ELR (cell line): ENCODE results near the gene TMCC2.
"Not testable (repeated sequence)": the region's sequence is repeated elsewhere in the genome, so short reads cannot be mapped to it uniquely, and the experiment has no call there.

ENCODE experiments used
- DNase-seq: peaks from one replicate; pipeline ENCODE4 v3.0.0-alpha.2; 2015; ENCODE audit warnings: low read depth

TMCC2 gene

DNA sequence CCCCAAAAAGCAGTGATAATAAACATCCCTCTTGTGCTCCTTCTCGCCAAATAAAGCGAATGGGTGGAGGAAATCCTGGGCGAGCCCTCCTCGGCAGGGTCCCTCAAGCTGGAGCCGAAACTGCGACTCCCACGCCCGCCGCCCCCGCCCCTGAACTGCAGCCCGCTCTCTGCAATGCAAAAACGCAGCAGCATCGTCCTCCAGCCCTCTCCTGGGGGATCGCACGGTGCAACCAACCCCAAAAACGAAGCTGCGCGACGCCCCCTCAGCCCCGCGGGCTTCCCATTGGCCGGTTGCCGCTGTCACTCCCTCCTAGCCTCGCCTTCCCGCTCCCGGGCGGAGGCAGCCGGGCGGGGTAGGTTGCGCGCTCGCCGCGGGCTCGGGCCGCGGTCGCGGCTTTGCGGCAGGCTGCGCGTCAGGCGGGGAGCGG is at the start of gene TMCC2:
TMCC2 (plus strand) TSS at position 363 of the 430 bp plus-strand sequence. CDS start 619 bp downstream, outside the sequence.
- DNase-seq, result peak; percentile 94

DNA sequence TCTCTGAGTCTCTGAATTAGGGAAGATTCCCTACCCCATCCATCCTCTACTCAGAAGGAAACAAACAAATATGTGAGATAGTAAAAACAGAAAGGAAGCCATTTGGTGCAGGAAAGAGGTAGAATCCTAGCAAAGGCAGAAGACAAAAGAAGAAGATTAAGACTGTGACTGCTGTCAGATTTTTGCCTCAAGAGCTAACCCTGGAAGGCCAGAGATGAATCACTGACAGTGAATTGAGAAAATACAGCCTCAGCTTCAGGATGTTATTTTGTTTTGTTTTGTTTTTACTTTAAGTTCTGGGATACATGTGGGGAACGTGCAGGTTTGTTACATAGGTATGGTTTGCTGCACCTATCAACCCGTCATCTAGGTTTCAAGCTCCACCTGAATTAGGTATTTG is 47.9 kb upstream of the TMCC2 start:
- DNase-seq, result peak; percentile 37

GRCh38 chr1:205180331-205180730 is 47.4 kb upstream of the TMCC2 start:
- not testable (repeated sequence) for DNase-seq

DNA sequence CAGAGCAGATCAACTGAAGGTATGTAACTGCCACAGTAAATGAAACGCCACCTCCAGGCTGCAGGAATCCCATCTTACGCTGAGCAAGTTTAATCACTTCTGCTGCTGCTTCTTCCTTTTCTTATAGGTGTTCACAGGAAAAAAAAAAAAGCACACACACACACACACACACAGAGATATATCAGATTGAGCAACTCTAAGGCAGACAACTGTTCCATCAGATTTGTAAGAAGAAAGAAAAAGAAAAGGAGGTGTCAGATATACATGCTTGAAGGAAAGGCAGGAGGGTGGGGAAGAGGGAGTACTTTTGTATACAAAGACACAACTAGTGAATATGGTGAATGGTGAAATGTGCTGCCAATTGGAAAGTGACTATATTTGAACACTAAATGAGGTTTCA is 44.8 kb upstream of the TMCC2 start:
- no peak for DNase-seq

- DNase-seq, result no peak
Measured at GRCh38 chr1:205183676-205184335, 43.9 kb upstream of the TMCC2 start.

DNA sequence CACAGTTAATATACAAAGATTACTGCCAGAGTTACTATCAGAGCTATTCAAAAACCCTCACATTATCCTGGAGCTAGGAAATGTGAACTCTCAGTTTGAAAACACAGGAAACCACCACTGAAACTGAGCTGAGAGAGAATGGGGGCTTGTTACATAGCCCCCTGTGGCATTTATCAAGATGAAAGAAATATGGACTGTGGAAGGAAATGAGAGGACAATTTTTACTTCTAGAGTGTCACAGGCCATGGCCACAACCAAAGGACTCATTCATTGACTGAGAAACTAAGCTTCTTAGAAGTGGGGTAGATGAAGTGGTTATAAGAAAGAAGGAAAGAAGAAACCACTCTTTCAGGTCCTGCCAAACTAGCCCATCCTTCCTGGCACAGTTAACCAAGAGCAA is 41.6 kb upstream of the TMCC2 start:
- DNase-seq, result no peak

GRCh38 chr1:205187420-205187819 is 40.3 kb upstream of the TMCC2 start:
- DNase-seq, result no peak

DNA sequence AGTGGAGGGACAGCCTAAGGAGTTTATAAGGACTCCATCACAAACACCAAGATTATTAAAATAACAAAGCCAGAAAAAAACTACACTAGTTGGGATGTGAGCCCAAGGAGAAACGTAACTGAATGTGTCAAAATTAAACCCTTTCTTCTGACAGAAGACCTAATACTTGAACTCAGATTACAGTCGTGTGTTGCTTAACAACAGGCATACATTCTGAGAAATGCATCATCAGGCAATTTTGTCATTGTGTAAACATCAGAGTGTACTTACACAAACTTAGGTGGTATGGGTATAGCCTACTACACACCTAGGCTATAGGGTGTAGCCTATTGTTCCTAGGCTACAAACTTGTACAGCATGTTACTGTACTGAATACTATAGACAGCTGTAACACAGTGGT is 39.6 kb upstream of the TMCC2 start:
- DNase-seq, result no peak

- DNase-seq, result no peak
Measured at GRCh38 chr1:205188596-205188995, 39.1 kb upstream of the TMCC2 start.

- no peak for DNase-seq
Measured at GRCh38 chr1:205189131-205189530, 38.6 kb upstream of the TMCC2 start.

- DNase-seq, result no peak
Measured at GRCh38 chr1:205190845-205191577, 36.7 kb upstream of the TMCC2 start.

DNA sequence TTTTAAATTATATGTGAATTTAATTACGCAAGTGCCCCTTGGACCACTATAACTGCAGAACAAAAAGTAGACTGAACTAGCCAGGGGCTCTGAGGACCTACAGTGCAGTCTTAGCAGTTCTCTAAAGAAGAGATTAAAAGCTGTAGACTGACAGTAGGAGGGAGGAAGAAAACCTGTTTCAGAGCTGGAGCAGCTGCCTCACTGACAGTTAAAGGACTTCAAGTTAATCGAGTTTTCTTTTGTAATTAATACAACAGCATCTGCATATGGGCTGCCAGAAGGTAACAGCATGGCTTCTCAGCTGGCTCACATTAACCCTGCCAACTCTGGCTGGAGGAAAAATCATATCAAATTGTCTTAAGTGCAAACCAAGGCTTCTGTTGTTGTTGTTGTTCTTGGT is 36.1 kb upstream of the TMCC2 start:
- no peak for DNase-seq

DNA sequence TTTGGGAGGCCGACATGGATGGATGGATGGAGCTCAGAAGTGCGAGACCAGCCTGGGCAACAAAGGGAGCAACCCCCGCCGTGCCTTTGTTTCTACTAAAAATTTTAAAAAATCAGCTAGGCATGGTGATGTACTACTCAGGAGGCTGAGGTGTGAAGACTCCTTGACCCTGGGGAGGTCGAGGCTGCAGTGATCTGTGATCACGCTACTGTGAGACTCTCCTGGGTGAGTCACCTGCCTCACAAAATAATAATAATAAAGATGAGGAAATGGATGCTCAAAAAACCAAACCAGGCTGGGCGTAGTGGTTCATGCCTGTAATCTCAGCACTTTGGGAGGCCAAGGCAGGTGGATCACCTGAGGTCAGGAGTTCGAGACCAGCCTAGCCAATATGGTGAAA is 35.5 kb upstream of the TMCC2 start:
- no peak for DNase-seq

- peak; percentile 77 for DNase-seq
Measured at GRCh38 chr1:205199090-205199930, 28.4 kb upstream of the TMCC2 start.

DNA sequence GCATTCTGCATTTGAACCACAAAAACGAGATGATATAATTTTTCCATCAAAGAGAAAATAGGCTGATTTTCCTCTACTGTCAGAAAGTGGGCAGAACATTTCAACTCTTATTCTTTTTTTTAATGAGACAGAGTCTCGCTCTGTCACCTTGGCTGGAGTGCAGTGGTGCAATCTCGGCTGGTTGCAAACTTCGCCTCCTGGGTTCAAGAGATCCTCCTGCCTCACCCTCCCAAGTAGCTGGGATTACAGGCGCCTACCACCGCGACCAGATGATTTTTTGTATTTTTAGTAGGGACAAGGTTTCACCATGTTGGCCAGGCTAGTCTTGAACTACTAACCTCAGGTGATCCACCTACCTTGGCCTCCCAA is 27.8 kb upstream of the TMCC2 start:
- DNase-seq, result no peak

- DNase-seq, result peak; percentile 49
Measured at GRCh38 chr1:205204552-205204951, 23.2 kb upstream of the TMCC2 start.

GRCh38 chr1:205205055-205205454 is 22.7 kb upstream of the TMCC2 start:
- DNase-seq, result no peak

- DNase-seq, result no peak
Measured at GRCh38 chr1:205208811-205209210, 18.9 kb upstream of the TMCC2 start.

DNA sequence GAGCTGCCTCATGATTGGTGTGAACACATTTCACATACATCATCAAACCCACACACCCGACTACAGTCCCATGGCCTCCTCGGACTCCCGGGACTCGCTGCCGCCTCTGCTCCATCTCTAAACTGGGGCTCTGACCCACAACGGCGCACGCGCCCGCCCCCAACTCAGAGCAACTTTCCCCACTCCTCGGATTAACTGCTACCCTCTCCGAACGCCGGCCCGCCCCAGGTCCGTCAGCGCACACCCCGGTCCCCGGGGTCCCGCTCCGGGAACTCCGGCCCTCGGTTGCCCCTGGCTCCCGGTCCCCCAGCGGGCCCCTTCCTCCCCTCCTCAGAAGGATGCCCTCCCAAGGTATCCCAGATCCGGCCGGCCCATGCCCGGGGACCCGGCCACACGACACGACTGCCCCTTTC is 17.0 kb upstream of the TMCC2 start:
- DNase-seq, result peak; percentile 44

- DNase-seq, result peak; percentile 97
Measured at GRCh38 chr1:205211169-205211838, 16.4 kb upstream of the TMCC2 start, which contains the start of gene DSTYK. Gene DSTYK (minus strand): TSS chr1:205211702. CDS start chr1:205211535, 167 bp downstream.

- DNase-seq, result no peak
Measured at GRCh38 chr1:205211839-205212536, 15.8 kb upstream of the TMCC2 start.
